Panc1 (cell line): ENCODE results near the gene CAPZA1. TPM values are rescaled to one million over a fixed set of nuclear protein-coding genes. Genes with fewer than 3 reads are reported as not detected.

Experiments
- ATAC-seq: fragments of 200-7000 bp; cut with Tn5 transposase; 2 replicates; pipeline ENCODE4 v1.9.1; 2020; ENCODE audit warnings: mild to moderate bottlenecking, moderate library complexity
- BruUV-seq: library from RNA; stranded (reverse); fragments of 400-500 nt; replicated peaks from 2 replicates; lab custom pipeline; 2021; lab: Mats Ljungman, UMichigan
- CTCF ChIA-PET: fragments of 300-600 bp; sonication (Branson Sonifier 250); formaldehyde crosslinking; loops from one replicate; lab custom pipeline; 2022; ENCODE audit warnings: antibody characterized with exemption; lab: Charles Lee
- POLR2A ChIA-PET: fragments of 300-600 bp; sonication (Branson Sonifier 250); formaldehyde crosslinking; loops from one replicate; lab custom pipeline; 2022; ENCODE audit warnings: antibody characterized with exemption; lab: Charles Lee
- DNase-seq: peaks from one replicate; pipeline ENCODE4 v3.0.0-alpha.2; 2010; ENCODE audit warnings: low read depth, low spot score
- H3K27ac ChIP-seq: 2 replicates; pipeline ENCODE4 v1.5.1; 2011; ENCODE audit warnings: mild to moderate bottlenecking, low read length, inconsistent platforms
- H3K27me3 ChIP-seq: fragments of 200-500 bp; sonication (Bioruptor generic); 2 replicates; pipeline ENCODE4 v1.6.0; 2014; ENCODE audit warnings: low read length, inconsistent platforms; ENCODE audit not compliant: control insufficient read depth, insufficient read depth
- H3K36me3 ChIP-seq: fragments of 200-500 bp; sonication (Bioruptor generic); 2 replicates; pipeline ENCODE4 v1.5.1; 2014; ENCODE audit warnings: inconsistent platforms, mild to moderate bottlenecking, low read length, moderate library complexity; ENCODE audit not compliant: control insufficient read depth, insufficient read depth
- H3K4me1 ChIP-seq: 2 replicates; pipeline ENCODE4 v1.5.1; 2011; ENCODE audit warnings: inconsistent platforms, mild to moderate bottlenecking, low read length, moderate library complexity; ENCODE audit not compliant: control insufficient read depth, insufficient read depth
- H3K4me3 ChIP-seq, 2 experiments: 2 replicates each; pipeline ENCODE4 v1.5.1; 2011 to 2012; ENCODE audit warnings: low read depth in 2 of 2, low read length in 2 of 2, mild to moderate bottlenecking in 2 of 2, inconsistent platforms in 1 of 2, moderate library complexity in 1 of 2
- H3K9me3 ChIP-seq: fragments of 200-500 bp; sonication (Bioruptor generic); 2 replicates; pipeline ENCODE4 v1.5.1; 2014; ENCODE audit warnings: low read depth, mild to moderate bottlenecking, inconsistent platforms, low read length, moderate library complexity; ENCODE audit not compliant: control insufficient read depth, insufficient read depth
- POLR2AphosphoS5 ChIP-seq: IDR thresholded peaks from 2 replicates; pipeline ENCODE4 v1.6.1; 2012; ENCODE audit warnings: mild to moderate bottlenecking, low read depth, low read length, moderate library complexity
- SIN3A ChIP-seq: IDR thresholded peaks from 2 replicates; pipeline ENCODE4 v1.6.1; 2012; ENCODE audit warnings: low read depth, mild to moderate bottlenecking, low read length, moderate library complexity, borderline replicate concordance; ENCODE audit not compliant: insufficient read depth
- TCF7L2 ChIP-seq: IDR thresholded peaks from 2 replicates; pipeline ENCODE4 v1.6.1; 2011; ENCODE audit warnings: mild to moderate bottlenecking, low read depth, low read length, inconsistent platforms
- in situ Hi-C: cut with HindIII; loops from 2 replicates; pipeline ENCODE4 v1.10.0; 2016; ENCODE audit warnings: low sequenced_read_pairs, low pct_unique_long_range_greater_than_20kb
- intact Hi-C: fragments of 100-400 bp; cut with micrococcal nuclease; formaldehyde crosslinking; loops from one replicate; pipeline ENCODE4 v1.10.0; 2022; ENCODE audit not compliant: unreplicated experiment
- total RNA-seq: library from RNA; stranded (reverse); gene quantifications from one replicate; pipeline ENCODE4 v1.2.1, GENCODE V29; 2021; ENCODE audit not compliant: unreplicated experiment
- TF ChIP-seq, protein P1 (sequence below), 2 experiments: IDR thresholded peaks; 2 replicates each; pipeline ENCODE4 v1.6.1; 2011 to 2012; ENCODE audit warnings: low read depth in 2 of 2, control low read depth in 1 of 2, low read length in 1 of 2, mild to moderate bottlenecking in 1 of 2, moderate library complexity in 1 of 2; ENCODE audit not compliant: insufficient read depth in 1 of 2
- TF ChIP-seq, protein P2 (sequence below): fragments of 450-650 bp; IDR thresholded peaks from 2 replicates; pipeline ENCODE4 v1.5.1; 2017; ENCODE audit warnings: mild to moderate bottlenecking

The CAPZA1 gene
- total RNA-seq, 1 experiment from 2014 or later = 128 TPM

DNA sequence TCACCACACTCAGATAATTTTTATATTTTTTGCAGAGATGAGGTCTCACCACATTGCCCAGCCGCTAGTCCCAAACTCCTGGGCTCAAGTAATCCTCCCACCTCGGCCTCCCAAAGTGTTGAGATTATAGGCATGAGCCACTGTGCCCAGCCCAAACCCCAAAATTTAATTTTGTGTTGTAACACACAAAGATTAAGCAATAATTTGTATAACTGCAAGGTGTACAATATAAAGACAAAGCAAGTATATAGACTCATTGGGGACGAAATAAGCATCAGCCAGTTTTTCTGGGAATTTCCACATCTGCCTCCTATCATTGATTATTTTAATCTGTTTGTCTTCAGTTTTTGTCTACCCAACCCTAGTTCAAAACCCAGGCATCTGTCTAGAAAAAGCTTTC is 43.4 kb upstream of the CAPZA1 start:
- Histone ChIP-seq H3K4me3 (no peak overlapping the region), H3K27ac (no peak overlapping the region), H3K27me3 (no peaks in the 10 kb centered on the region), H3K36me3 (peaks cover 3% of the 10 kb centered on the region; the same call in 1 of the 2 replicates), H3K4me1 (no peaks in the 10 kb centered on the region), H3K9me3 (no peaks in the 10 kb centered on the region)
- POLR2A ChIA-PET = no interaction called here
- CTCF ChIA-PET = no interaction called here
- intact Hi-C loops = no loop called here
- no peak for ATAC-seq
- DNase-seq = no peak
- no peak for TF ChIP-seq POLR2AphosphoS5
- BruUV-seq = no TSS peak
- in situ Hi-C loops = no loop called here

DNA sequence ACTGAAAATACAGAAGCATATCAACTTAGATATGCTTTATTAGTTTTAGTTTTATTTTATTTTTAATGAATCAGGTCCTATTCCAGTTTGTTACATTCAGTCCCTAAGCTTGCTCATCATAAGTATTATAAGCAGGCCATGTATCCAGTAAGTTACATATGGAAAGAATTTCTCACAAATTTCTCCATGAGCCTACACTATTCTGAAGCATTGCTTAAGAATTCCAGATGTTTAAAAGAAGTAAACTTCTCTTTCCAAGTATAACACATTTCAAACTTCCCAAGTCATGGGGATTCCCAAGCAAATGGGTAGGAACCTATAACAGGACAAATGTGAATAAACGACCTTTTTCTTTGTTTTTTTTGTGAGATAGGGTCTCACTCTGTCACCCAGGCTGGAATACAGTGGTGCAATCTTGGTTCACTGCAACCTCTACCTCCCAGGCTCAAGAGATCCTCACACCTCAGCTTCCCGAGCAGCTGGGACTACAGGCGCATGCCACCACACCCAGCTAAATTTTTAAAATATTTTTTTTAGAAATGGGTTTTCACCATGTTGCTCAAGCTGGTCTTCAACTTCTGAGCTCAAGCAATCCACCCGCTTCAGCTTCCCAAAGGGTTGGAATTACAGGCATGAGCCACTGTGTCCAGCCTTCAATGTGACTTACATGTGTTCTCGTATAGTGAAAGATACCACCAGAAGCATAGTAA is 39.7 kb upstream of the CAPZA1 start:
- no TSS peak for BruUV-seq
- Histone ChIP-seq H3K4me3 (no peak overlapping the region), H3K27me3 (no peaks in the 10 kb centered on the region), H3K9me3 (no peaks in the 10 kb centered on the region), H3K4me1 (no peaks in the 10 kb centered on the region), H3K36me3 (peaks cover 6% of the 10 kb centered on the region; the same call in 1 of the 2 replicates), H3K27ac (no peak overlapping the region)
- ATAC-seq = no peak
- no peak for DNase-seq
- POLR2A ChIA-PET = no interaction called here
- TF ChIP-seq TCF7L2 (no peak), POLR2AphosphoS5 (no peak), SIN3A (no peak)
- TF ChIP-seq, protein P1, sequence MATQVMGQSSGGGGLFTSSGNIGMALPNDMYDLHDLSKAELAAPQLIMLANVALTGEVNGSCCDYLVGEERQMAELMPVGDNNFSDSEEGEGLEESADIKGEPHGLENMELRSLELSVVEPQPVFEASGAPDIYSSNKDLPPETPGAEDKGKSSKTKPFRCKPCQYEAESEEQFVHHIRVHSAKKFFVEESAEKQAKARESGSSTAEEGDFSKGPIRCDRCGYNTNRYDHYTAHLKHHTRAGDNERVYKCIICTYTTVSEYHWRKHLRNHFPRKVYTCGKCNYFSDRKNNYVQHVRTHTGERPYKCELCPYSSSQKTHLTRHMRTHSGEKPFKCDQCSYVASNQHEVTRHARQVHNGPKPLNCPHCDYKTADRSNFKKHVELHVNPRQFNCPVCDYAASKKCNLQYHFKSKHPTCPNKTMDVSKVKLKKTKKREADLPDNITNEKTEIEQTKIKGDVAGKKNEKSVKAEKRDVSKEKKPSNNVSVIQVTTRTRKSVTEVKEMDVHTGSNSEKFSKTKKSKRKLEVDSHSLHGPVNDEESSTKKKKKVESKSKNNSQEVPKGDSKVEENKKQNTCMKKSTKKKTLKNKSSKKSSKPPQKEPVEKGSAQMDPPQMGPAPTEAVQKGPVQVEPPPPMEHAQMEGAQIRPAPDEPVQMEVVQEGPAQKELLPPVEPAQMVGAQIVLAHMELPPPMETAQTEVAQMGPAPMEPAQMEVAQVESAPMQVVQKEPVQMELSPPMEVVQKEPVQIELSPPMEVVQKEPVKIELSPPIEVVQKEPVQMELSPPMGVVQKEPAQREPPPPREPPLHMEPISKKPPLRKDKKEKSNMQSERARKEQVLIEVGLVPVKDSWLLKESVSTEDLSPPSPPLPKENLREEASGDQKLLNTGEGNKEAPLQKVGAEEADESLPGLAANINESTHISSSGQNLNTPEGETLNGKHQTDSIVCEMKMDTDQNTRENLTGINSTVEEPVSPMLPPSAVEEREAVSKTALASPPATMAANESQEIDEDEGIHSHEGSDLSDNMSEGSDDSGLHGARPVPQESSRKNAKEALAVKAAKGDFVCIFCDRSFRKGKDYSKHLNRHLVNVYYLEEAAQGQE (IDR thresholded peaks at IDR 0.05; ENCODE audit: insufficient read depth in 1 of 2, low read depth in 2 of 2, low read length in 1 of 2) = no peak
- TF ChIP-seq, protein P2, sequence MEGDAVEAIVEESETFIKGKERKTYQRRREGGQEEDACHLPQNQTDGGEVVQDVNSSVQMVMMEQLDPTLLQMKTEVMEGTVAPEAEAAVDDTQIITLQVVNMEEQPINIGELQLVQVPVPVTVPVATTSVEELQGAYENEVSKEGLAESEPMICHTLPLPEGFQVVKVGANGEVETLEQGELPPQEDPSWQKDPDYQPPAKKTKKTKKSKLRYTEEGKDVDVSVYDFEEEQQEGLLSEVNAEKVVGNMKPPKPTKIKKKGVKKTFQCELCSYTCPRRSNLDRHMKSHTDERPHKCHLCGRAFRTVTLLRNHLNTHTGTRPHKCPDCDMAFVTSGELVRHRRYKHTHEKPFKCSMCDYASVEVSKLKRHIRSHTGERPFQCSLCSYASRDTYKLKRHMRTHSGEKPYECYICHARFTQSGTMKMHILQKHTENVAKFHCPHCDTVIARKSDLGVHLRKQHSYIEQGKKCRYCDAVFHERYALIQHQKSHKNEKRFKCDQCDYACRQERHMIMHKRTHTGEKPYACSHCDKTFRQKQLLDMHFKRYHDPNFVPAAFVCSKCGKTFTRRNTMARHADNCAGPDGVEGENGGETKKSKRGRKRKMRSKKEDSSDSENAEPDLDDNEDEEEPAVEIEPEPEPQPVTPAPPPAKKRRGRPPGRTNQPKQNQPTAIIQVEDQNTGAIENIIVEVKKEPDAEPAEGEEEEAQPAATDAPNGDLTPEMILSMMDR = no peak
- intact Hi-C loops (no loop called here), in situ Hi-C loops (no loop called here)
- CTCF ChIA-PET = no interaction called here

DNA sequence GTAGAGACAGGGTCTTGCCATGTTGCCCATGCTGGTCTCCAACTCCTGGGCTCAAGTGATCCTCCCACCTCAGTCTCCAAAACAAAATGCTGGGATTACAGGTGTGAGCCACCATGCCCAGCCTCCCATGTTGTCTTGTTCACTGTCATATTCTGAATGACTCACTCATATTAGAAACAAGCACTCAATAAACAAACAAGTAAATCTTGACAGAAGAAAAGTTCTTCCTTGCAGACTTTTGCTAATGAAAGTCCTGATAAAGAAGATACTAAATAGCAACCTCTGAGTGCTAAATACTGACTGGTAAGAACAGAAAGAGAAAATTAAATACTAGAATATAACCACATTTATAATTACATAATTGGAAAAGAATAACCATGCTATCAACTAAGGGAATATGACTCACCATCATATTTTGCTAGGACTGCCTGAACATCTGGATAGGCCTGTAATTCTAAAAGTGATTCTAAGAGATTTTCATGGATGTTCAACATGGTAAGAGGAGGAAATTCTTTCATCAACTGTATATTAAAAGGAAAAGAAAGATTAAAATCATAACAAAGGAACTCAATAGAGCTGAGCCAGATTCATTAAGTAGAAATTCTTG is 37.9 kb upstream of the CAPZA1 start:
- DNase-seq = peak; percentile 7
- Histone ChIP-seq H3K4me3 (no peak overlapping the region), H3K9me3 (no peaks in the 10 kb centered on the region), H3K27me3 (no peaks in the 10 kb centered on the region), H3K36me3 (peaks cover 6% of the 10 kb centered on the region; the same call in 1 of the 2 replicates), H3K4me1 (no peaks in the 10 kb centered on the region), H3K27ac (no peak overlapping the region)
- ChIA-PET POLR2A (no interaction called here), CTCF (no interaction called here)
- intact Hi-C loops = no loop called here
- no peak for ATAC-seq
- TF ChIP-seq, protein P2 = no peak
- TF ChIP-seq, protein P1 (IDR thresholded peaks at IDR 0.05; ENCODE audit: insufficient read depth in 1 of 2, low read depth in 2 of 2, low read length in 1 of 2) = no peak
- TF ChIP-seq TCF7L2 (no peak), SIN3A (no peak)
- in situ Hi-C loops = no loop called here
- no TSS peak for BruUV-seq
